Neural progenitor cell (in vitro differentiated cells): ENCODE measurements around the gene ADAT1. TPM values are rescaled to one million over a fixed set of nuclear protein-coding genes. Genes with fewer than 3 reads are reported as not detected.
"Not testable (repeated sequence)": the region's sequence is repeated elsewhere in the genome, so short reads cannot be mapped to it uniquely, and the experiment has no call there.

ENCODE experiments used
- DNase-seq: peaks from one replicate; pipeline ENCODE4 v3.0.0-alpha.2; 2016; ENCODE audit warnings: low spot score
- H2AFZ ChIP-seq: fragments of 200-600 bp; sonication (generic); replicated peaks from 2 replicates; pipeline ENCODE4 v1.6.1; 2016; ENCODE audit warnings: antibody characterized with exemption
- H3F3A ChIP-seq: fragments of 200-600 bp; sonication (generic); 2 replicates; pipeline ENCODE4 v1.6.1; 2016; ENCODE audit warnings: antibody characterized with exemption, low read depth
- H3K27ac ChIP-seq: fragments of 200-600 bp; sonication (generic); 2 replicates; pipeline ENCODE4 v1.5.1; 2016; ENCODE audit warnings: mild to moderate bottlenecking
- H3K27me3 ChIP-seq: fragments of 200-600 bp; sonication (generic); 2 replicates; pipeline ENCODE4 v1.6.1; 2016; ENCODE audit warnings: mild to moderate bottlenecking, moderate library complexity
- H3K36me3 ChIP-seq: fragments of 200-600 bp; sonication (generic); 2 replicates; pipeline ENCODE4 v1.5.1; 2016
- H3K4me1 ChIP-seq: fragments of 200-600 bp; sonication (generic); 2 replicates; pipeline ENCODE4 v1.6.1; 2016; ENCODE audit warnings: mixed run types
- H3K4me2 ChIP-seq: fragments of 200-600 bp; sonication (generic); 2 replicates; pipeline ENCODE4 v1.6.1; 2016
- H3K4me3 ChIP-seq: fragments of 200-600 bp; sonication (generic); 2 replicates; pipeline ENCODE4 v1.5.1; 2016
- H3K79me2 ChIP-seq: fragments of 200-600 bp; sonication (generic); 2 replicates; pipeline ENCODE4 v1.6.1; 2016; ENCODE audit warnings: low read depth
- H3K9ac ChIP-seq: fragments of 200-600 bp; sonication (generic); 2 replicates; pipeline ENCODE4 v1.6.1; 2016
- H3K9me3 ChIP-seq: fragments of 200-600 bp; sonication (generic); 2 replicates; pipeline ENCODE4 v1.5.1; 2016; ENCODE audit warnings: low read depth
- H4K20me1 ChIP-seq: fragments of 200-600 bp; sonication (generic); 2 replicates; pipeline ENCODE4 v1.6.1; 2016; ENCODE audit warnings: low read depth
- H3K27ac Mint-ChIP-seq: 3 replicates; pipeline ENCODE4 v1.8.0; 2021; ENCODE audit warnings: mixed read lengths
- H3K27me3 Mint-ChIP-seq: 2 replicates; pipeline ENCODE4 v1.8.0; 2022; ENCODE audit warnings: low read depth, mild to moderate bottlenecking, inconsistent platforms, moderate library complexity, mixed read lengths; ENCODE audit not compliant: insufficient read depth
- H3K36me3 Mint-ChIP-seq: 3 replicates; pipeline ENCODE4 v1.8.0; 2021; ENCODE audit warnings: mixed read lengths
- H3K4me1 Mint-ChIP-seq: 3 replicates; pipeline ENCODE4 v1.8.0; 2021; ENCODE audit warnings: mixed read lengths
- H3K4me3 Mint-ChIP-seq: 3 replicates; pipeline ENCODE4 v1.8.0; 2021; ENCODE audit warnings: mild to moderate bottlenecking, moderate library complexity, mixed read lengths
- H3K9me3 Mint-ChIP-seq: 3 replicates; pipeline ENCODE4 v1.8.0; 2020; ENCODE audit warnings: mixed read lengths
- CTCF ChIP-seq: fragments of 200-600 bp; sonication (generic); IDR thresholded peaks from 2 replicates; pipeline ENCODE4 v1.5.1; 2017; ENCODE audit warnings: antibody characterized with exemption, mild to moderate bottlenecking
- EZH2 ChIP-seq: fragments of 200-600 bp; sonication (generic); IDR thresholded peaks from 2 replicates; pipeline ENCODE4 v1.6.1; 2017; ENCODE audit warnings: antibody characterized with exemption, mild to moderate bottlenecking, moderate library complexity
- EZH2phosphoT487 ChIP-seq: fragments of 200-600 bp; sonication (generic); IDR thresholded peaks from 2 replicates; pipeline ENCODE4 v1.6.1; 2017; ENCODE audit warnings: antibody characterized with exemption
- total RNA-seq: library from RNA; depleted of rRNA; stranded (reverse); fragments of >200 nt; gene quantifications from 2 replicates; pipeline ENCODE4 v1.2.3, GENCODE V29; 2015; ENCODE audit warnings: low replicate concordance

ADAT1 gene
- total RNA-seq, 1 donor from 2014 or later, result 76.6 TPM

GRCh38 chr16:75599452-75600277, 23.4 kb downstream of the ADAT1 start:
- Mint-ChIP-seq H3K36me3 (peaks cover 41% of the 10 kb centered on the region), H3K27ac (no peak overlapping the region), H3K9me3 (peaks cover 2% of the 10 kb centered on the region), H3K4me3 (no peak overlapping the region), H3K27me3 (no peaks in the 10 kb centered on the region), H3K4me1 (no peaks in the 10 kb centered on the region)
- Histone ChIP-seq H4K20me1 (no peaks in the 10 kb centered on the region), H3K79me2 (no peaks in the 10 kb centered on the region), H3K27ac (no peak overlapping the region), H3K36me3 (peaks cover 14% of the 10 kb centered on the region), H3K4me3 (no peak overlapping the region), H3F3A (no peaks in the 10 kb centered on the region), H3K9me3 (no peaks in the 10 kb centered on the region), H3K4me1 (no peaks in the 10 kb centered on the region), H3K27me3 (no peaks in the 10 kb centered on the region), H3K4me2 (no peak overlapping the region), H2AFZ (no peak overlapping the region), H3K9ac (no peak overlapping the region)
- no peak for DNase-seq
- TF ChIP-seq EZH2 (no peak), CTCF (no peak), EZH2phosphoT487 (no peak)

GRCh38 chr16:75593825-75594820, 29.0 kb downstream of the ADAT1 start:
- DNase-seq, result no peak
- Histone ChIP-seq H4K20me1 (no peaks in the 10 kb centered on the region), H3K4me1 (peaks cover 5% of the 10 kb centered on the region), H3K27ac (no peak overlapping the region), H3K79me2 (no peaks in the 10 kb centered on the region), H3K9me3 (no peaks in the 10 kb centered on the region), H3K4me3 (no peak overlapping the region), H3F3A (peaks cover 7% of the 10 kb centered on the region), H3K36me3 (no peaks in the 10 kb centered on the region), H3K27me3 (no peaks in the 10 kb centered on the region), H2AFZ (no peak overlapping the region), H3K4me2 (no peak overlapping the region), H3K9ac (no peak overlapping the region)
- no peak overlapping the region for H3K4me3 Mint-ChIP-seq
- H3K27me3 Mint-ChIP-seq, result no peaks in the 10 kb centered on the region
- peak overlapping the region; percentile 27 for H3K27ac Mint-ChIP-seq
- no peak for TF ChIP-seq EZH2
- TF ChIP-seq CTCF, result no peak
- no peak for TF ChIP-seq EZH2phosphoT487
- peaks cover 15% of the 10 kb centered on the region for H3K36me3 Mint-ChIP-seq
- peaks cover 13% of the 10 kb centered on the region for H3K4me1 Mint-ChIP-seq
- H3K9me3 Mint-ChIP-seq, result no peaks in the 10 kb centered on the region

GRCh38 chr16:75593308-75593707, 29.8 kb downstream of the ADAT1 start:
- no peak overlapping the region for H3K9ac ChIP-seq
- H3K4me3 ChIP-seq, result no peak overlapping the region
- H2AFZ ChIP-seq, result no peak overlapping the region
- no peaks in the 10 kb centered on the region for H4K20me1 ChIP-seq
- DNase-seq, result no peak
- peaks cover 7% of the 10 kb centered on the region for H3K4me1 ChIP-seq
- Mint-ChIP-seq H3K9me3 (no peaks in the 10 kb centered on the region), H3K36me3 (peaks cover 17% of the 10 kb centered on the region), H3K27ac (no peak overlapping the region), H3K4me1 (peaks cover 16% of the 10 kb centered on the region), H3K27me3 (no peaks in the 10 kb centered on the region), H3K4me3 (no peak overlapping the region)
- H3F3A ChIP-seq, result peaks cover 7% of the 10 kb centered on the region
- H3K9me3 ChIP-seq, result no peaks in the 10 kb centered on the region
- H3K27ac ChIP-seq, result no peak overlapping the region
- no peaks in the 10 kb centered on the region for H3K36me3 ChIP-seq
- H3K79me2 ChIP-seq, result no peaks in the 10 kb centered on the region
- H3K4me2 ChIP-seq, result no peak overlapping the region
- no peaks in the 10 kb centered on the region for H3K27me3 ChIP-seq
- no peak for TF ChIP-seq EZH2phosphoT487
- no peak for TF ChIP-seq EZH2
- no peak for TF ChIP-seq CTCF

- not testable (repeated sequence) for H3K27me3 ChIP-seq, H3K4me3 Mint-ChIP-seq, H4K20me1 ChIP-seq, H3K27ac Mint-ChIP-seq, H3F3A ChIP-seq, H3K36me3 Mint-ChIP-seq, H3K4me3 ChIP-seq, H2AFZ ChIP-seq, H3K27me3 Mint-ChIP-seq, H3K79me2 ChIP-seq, H3K27ac ChIP-seq, H3K4me2 ChIP-seq, H3K4me1 ChIP-seq, H3K9me3 ChIP-seq, DNase-seq, H3K9me3 Mint-ChIP-seq, H3K9ac ChIP-seq, H3K36me3 ChIP-seq
- peaks cover 16% of the 10 kb centered on the region for H3K4me1 Mint-ChIP-seq
Observed at GRCh38 chr16:75591927-75592326, 31.2 kb downstream of the ADAT1 start.
